ENCODE results near the gene PPP2R2C. TPM values are rescaled to one million over a fixed set of nuclear protein-coding genes. Genes with fewer than 3 reads are reported as not detected.

PPP2R2C gene
- total RNA-seq, 1 donor from 2014 or later: 46.9 TPM

GRCh38 chr4:6352031-6352692 lies 120.3 kb downstream of the PPP2R2C start:
- FAIRE-seq (no peak), DNase-seq (ENCODE audit: low spot score in 2 of 2) (no peak)

DNA sequence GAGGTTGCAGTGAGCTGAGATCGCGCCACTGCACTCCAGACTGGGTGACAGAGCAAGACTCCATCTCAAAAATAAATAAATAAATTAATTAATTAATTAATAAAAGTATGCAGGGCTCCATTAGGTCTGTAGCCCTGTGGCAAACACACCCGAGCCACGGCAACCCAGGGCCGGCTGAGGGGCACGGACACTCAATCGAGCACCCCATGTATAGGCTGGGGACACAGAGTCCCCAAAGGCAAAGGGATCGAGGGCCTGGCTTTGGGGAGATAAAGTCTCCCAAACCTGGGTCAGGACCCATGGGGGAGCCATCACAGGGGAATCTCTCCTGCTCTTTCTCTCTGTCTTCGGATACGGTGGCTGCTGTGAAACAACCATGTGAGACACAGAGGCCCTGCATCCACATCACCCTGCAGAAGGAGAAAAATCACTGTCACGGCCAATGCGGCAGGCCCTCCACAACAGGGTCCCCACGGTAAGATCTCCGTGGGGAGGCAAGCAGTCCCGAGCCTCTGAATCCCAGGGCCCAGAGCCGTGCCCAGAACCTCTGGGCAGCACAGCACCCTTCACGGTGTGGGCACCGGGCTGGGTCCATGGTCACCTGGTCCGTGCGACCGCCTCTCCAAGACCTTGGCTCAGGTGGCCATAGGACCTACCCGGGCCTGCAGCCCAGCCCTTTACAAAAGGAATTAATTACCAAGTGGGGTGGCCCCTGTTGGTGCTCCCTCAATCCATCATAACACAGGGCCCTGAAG lies 121.0 kb downstream of the PPP2R2C start:
- FAIRE-seq: no peak
- no peak for DNase-seq (ENCODE audit: low spot score in 2 of 2)

DNA sequence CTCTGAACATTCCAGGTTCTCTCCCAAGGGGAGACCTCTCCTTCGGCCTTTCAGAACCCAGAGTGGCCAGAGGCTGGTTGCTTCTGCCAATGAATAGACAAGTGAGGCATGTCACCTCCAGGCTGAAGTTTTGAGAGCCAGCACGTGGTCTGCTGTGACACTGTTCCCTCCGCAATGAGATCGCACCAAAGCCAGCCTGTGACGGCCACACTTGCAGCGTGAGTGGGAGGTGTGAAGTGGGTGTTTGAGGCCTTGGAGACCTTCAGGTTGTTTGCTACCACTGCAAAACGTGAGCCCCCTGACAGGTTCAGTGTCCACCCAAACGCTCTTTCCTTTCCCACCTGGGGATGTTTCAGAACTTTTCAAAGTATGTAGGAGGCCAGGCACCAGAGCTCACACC lies 121.8 kb downstream of the PPP2R2C start:
- FAIRE-seq: no peak
- no peak for DNase-seq (ENCODE audit: low spot score in 2 of 2)

GRCh38 chr4:6349896-6350603 lies 122.4 kb downstream of the PPP2R2C start:
- no peak for FAIRE-seq
- DNase-seq (ENCODE audit: low spot score in 2 of 2): no peak

DNA sequence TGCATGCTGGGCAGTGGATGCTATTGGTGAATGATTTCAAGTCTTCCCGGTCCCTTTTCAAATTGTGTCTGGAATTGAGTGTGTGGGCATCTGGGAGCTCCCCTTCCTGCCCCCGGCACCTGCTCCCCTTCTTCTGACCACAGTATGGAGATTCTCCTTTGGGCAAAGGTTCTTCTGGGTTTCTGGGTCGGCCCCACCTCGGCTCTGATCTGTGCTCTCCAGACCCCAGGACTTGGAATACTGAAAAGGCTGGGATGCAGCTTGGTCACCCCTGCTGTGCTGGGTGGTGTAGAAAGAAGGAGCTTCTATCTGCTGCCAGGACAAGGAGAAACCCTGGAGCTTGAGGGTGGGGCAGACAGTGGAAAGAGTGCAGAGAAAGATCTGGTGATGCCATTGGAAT lies 124.0 kb downstream of the PPP2R2C start:
- no peak for DNase-seq (ENCODE audit: low spot score in 2 of 2)
- no peak for FAIRE-seq

GRCh38 chr4:6347511-6348045 lies 124.8 kb downstream of the PPP2R2C start:
- no peak for FAIRE-seq
- no peak for DNase-seq (ENCODE audit: low spot score in 2 of 2)

- FAIRE-seq: no peak
- DNase-seq (ENCODE audit: low spot score in 2 of 2): no peak
Observed at GRCh38 chr4:6346373-6347110, 125.9 kb downstream of the PPP2R2C start.

GRCh38 chr4:6345866-6346265 lies 126.5 kb downstream of the PPP2R2C start:
- FAIRE-seq (no peak), DNase-seq (ENCODE audit: low spot score in 2 of 2) (no peak)

- no peak for DNase-seq (ENCODE audit: low spot score in 2 of 2)
- no peak for FAIRE-seq
Observed at GRCh38 chr4:6345096-6345830, 127.2 kb downstream of the PPP2R2C start.

- no peak for FAIRE-seq
- no peak for DNase-seq (ENCODE audit: low spot score in 2 of 2)
Observed at GRCh38 chr4:6343939-6344408, 128.4 kb downstream of the PPP2R2C start.

DNA sequence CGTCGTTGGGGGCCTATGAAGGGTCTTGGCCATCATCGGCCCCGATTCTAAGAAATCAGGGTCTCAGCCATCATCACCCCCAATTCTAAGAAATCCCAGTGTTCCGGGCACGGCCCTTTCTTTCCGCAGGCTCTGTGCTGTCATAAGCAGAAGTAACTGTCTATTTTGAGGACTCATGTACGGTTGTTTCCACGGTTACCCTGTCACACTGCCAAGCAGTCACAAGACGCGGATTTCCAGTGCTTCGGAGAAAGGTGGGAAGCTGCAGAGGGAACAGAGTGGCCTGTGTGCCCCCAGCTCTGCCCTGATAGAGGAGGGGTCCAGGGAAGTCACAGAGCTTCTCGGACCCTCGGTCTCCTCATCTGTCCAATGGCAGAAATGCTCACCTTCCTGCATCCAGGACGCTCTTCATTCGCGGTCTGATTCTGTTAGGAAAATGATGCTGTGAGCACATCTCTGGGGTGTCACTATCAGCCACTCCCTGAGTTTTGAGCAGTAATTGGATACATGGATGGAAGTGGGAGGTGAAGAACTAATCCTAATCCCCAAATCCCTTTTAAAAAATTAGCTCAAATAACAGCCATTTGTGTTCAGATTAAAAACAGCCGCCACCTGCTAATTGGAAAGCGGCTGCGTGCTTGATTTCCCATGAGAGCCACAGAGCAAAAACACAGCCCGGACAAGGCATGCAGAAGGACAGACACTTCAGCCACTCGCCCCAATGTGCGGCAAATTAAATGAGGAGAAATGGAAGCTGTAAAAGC lies 129.7 kb downstream of the PPP2R2C start:
- no peak for FAIRE-seq
- DNase-seq (ENCODE audit: low spot score in 2 of 2): peak; percentile 41 to 50

DNA sequence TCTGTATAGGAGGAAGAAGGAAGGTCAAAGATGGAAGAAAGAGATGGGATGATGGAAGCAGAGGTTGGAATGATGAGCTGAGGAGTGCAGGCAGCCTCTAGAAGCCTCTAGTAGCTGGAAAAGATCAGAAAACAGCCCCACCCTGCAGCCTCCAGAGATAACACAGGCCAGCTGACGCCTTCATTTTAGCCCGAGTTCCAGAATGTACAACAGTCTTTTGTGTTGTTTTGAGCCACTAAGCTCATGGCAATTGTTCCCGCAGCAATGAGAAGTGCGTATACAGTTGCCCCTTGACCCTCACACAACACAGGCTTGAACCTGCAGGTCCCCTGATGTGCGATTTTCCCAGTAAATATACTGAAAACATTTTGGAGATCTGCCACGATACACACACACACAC lies 130.7 kb downstream of the PPP2R2C start:
- FAIRE-seq (no peak), DNase-seq (ENCODE audit: low spot score in 2 of 2) (no peak)

DNA sequence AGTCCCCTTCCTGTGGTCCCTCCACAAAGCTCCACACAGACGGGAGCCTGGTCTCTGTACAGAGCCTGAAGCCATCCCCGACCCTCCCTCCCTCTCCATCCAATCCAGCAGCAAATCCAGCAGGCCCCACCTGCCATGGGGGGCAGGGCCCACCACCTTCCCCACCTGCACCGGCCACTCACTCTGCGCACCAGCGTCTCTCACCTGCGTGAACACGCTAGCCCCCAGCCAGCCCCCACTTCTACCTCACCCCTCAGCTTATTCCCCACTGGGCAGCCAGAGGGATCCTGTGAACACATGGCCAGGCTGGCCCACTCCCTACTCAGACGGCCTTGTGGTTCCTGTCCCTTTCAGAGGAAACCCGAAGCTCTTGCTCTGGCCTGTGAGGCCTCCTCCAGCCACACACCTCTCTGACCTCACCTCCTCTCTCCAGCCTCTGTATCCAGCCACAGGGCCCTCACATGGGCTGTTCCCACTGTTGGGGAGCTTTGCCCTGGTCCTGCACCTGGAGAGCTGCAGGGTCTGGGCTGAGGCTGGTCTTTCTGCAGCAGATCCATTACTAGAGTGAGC lies 131.9 kb downstream of the PPP2R2C start:
- DNase-seq (ENCODE audit: low spot score in 2 of 2) (no peak), FAIRE-seq (no peak)

GRCh38 chr4:6339818-6340445 lies 132.5 kb downstream of the PPP2R2C start:
- no peak for DNase-seq (ENCODE audit: low spot score in 2 of 2)

GRCh38 chr4:6338951-6339817 lies 133.2 kb downstream of the PPP2R2C start:
- FAIRE-seq (no peak), DNase-seq (ENCODE audit: low spot score in 2 of 2) (no peak)

More at GRCh38 chr4:6339818-6340445, 132.5 kb downstream of the PPP2R2C start:
- no peak for FAIRE-seq

- no peak for FAIRE-seq
Observed at GRCh38 chr4:6338175-6338950, 134.1 kb downstream of the PPP2R2C start.

More at GRCh38 chr4:6338175-6338950, 134.1 kb downstream of the PPP2R2C start:
- no peak for DNase-seq (ENCODE audit: low spot score in 2 of 2)
